B cell (primary cell): ENCODE measurements around the gene ZCCHC2.

Experiments used
- CTCF ChIP-seq: fragments of 200-600 bp; IDR thresholded peaks from one replicate; pipeline ENCODE4 v1.8.0; 2022; ENCODE audit warnings: antibody characterized with exemption, mild to moderate bottlenecking
- EZH2 ChIP-seq: IDR thresholded peaks from 2 replicates; pipeline ENCODE4 v1.6.1; 2012; ENCODE audit warnings: borderline replicate concordance, low read depth, mild to moderate bottlenecking, moderate library complexity, low read length; ENCODE audit not compliant: insufficient read depth, poor library complexity, severe bottlenecking

GRCh38 chr18:62617793-62618591, 95.2 kb downstream of the ZCCHC2 start:
- TF ChIP-seq CTCF (no peak), EZH2 (no peak)
